HEK293 (cell line): ENCODE measurements around the gene PRRT1B.
A peak's percentile ranks its signal among the peaks of the same experiment; 100 is the strongest.

Experiments
- CTCF ChIA-PET: fragments of 350-600 bp; formaldehyde crosslinking; extraction: SDS; loops from one replicate; lab custom pipeline; 2021; ENCODE audit warnings: antibody characterized with exemption; lab: Yijun Ruan, JAX
- POLR2A ChIA-PET: fragments of 300-600 bp; formaldehyde crosslinking; extraction: SDS; loops from one replicate; lab custom pipeline; 2020; ENCODE audit warnings: antibody characterized with exemption, inconsistent platforms; lab: Yijun Ruan, JAX
- H3K27ac ChIP-seq: fragments of 200-500 bp; sonication (Bioruptor generic); 2 replicates; pipeline ENCODE4 v1.5.1; 2014; ENCODE audit warnings: low read depth, low read length, control low read depth, inconsistent platforms; ENCODE audit errors: extremely low read depth
- H3K36me3 ChIP-seq, 2 experiments: fragments of 200-500 bp in 1 of 2; sonication (Bioruptor generic) in 1 of 2; 1 replicate in 1 of 2; 2 replicates in 1 of 2; pipeline ENCODE4 v1.5.1; 2014 to 2017; ENCODE audit warnings: inconsistent platforms in 2 of 2, low read length in 2 of 2; ENCODE audit not compliant: control insufficient read depth in 2 of 2, insufficient read depth in 1 of 2
- H3K4me1 ChIP-seq: fragments of 200-500 bp; sonication (Bioruptor generic); 2 replicates; pipeline ENCODE4 v1.5.1; 2014; ENCODE audit warnings: mild to moderate bottlenecking, low read length, inconsistent platforms; ENCODE audit not compliant: control insufficient read depth, insufficient read depth
- H3K4me3 ChIP-seq: 2 replicates; pipeline ENCODE4 v1.5.1; 2011; ENCODE audit warnings: low read depth, mild to moderate bottlenecking, control low read depth, low read length, moderate library complexity
- H3K9me3 ChIP-seq: fragments of 200-500 bp; sonication (Bioruptor generic); 2 replicates; pipeline ENCODE4 v1.5.1; 2014; ENCODE audit warnings: low read depth, low read length, inconsistent platforms; ENCODE audit not compliant: control insufficient read depth, insufficient read depth
- FEZF1 ChIP-seq: fragments of 450-650 bp; formaldehyde crosslinking; IDR thresholded peaks from 2 replicates; pipeline ENCODE4 v1.5.1; 2016; ENCODE audit warnings: missing biosample characterization, missing genetic modification characterization
- GLIS1 ChIP-seq: fragments of 450-650 bp; formaldehyde crosslinking; IDR thresholded peaks from 2 replicates; pipeline ENCODE4 v1.5.1; 2016; ENCODE audit warnings: missing biosample characterization, missing genetic modification characterization
- IKZF3 ChIP-seq: fragments of 450-650 bp; IDR thresholded peaks from 2 replicates; pipeline ENCODE4 v1.5.0; 2018; ENCODE audit warnings: missing biosample characterization, mild to moderate bottlenecking, missing genetic modification characterization, moderate library complexity
- RBAK ChIP-seq: fragments of 450-650 bp; formaldehyde crosslinking; IDR thresholded peaks from 2 replicates; pipeline ENCODE4 v1.5.1; 2016; ENCODE audit warnings: missing biosample characterization, missing genetic modification characterization
- ZBTB1 ChIP-seq: fragments of 450-650 bp; formaldehyde crosslinking; IDR thresholded peaks from 2 replicates; pipeline ENCODE4 v1.5.1; 2016; ENCODE audit warnings: missing biosample characterization, missing genetic modification characterization
- ZNF146 ChIP-seq: fragments of 450-650 bp; formaldehyde crosslinking; IDR thresholded peaks from 2 replicates; pipeline ENCODE4 v1.5.1; 2016; ENCODE audit warnings: missing biosample characterization, missing genetic modification characterization
- ZNF157 ChIP-seq: fragments of 450-650 bp; formaldehyde crosslinking; IDR thresholded peaks from 2 replicates; pipeline ENCODE4 v1.5.1; 2016; ENCODE audit warnings: missing biosample characterization, missing genetic modification characterization
- ZNF24 ChIP-seq: fragments of 450-650 bp; formaldehyde crosslinking; IDR thresholded peaks from 2 replicates; pipeline ENCODE4 v1.5.1; 2016; ENCODE audit warnings: missing biosample characterization, missing genetic modification characterization
- ZNF266 ChIP-seq: fragments of 450-650 bp; formaldehyde crosslinking; IDR thresholded peaks from 2 replicates; pipeline ENCODE4 v1.5.1; 2016; ENCODE audit warnings: missing biosample characterization, missing genetic modification characterization, low read depth
- ZNF362 ChIP-seq: fragments of 450-650 bp; formaldehyde crosslinking; IDR thresholded peaks from 2 replicates; pipeline ENCODE4 v1.5.1; 2016; ENCODE audit warnings: missing biosample characterization, missing genetic modification characterization
- ZNF391 ChIP-seq: fragments of 450-650 bp; formaldehyde crosslinking; IDR thresholded peaks from 2 replicates; pipeline ENCODE4 v1.5.1; 2016; ENCODE audit warnings: low read depth, missing biosample characterization, missing genetic modification characterization, borderline replicate concordance
- ZNF416 ChIP-seq: fragments of 450-650 bp; formaldehyde crosslinking; IDR thresholded peaks from 2 replicates; pipeline ENCODE4 v1.5.1; 2016; ENCODE audit warnings: missing biosample characterization, missing genetic modification characterization
- ZNF548 ChIP-seq: fragments of 450-650 bp; formaldehyde crosslinking; IDR thresholded peaks from 2 replicates; pipeline ENCODE4 v1.5.1; 2016; ENCODE audit warnings: missing biosample characterization, missing genetic modification characterization
- ZNF560 ChIP-seq: fragments of 450-650 bp; formaldehyde crosslinking; IDR thresholded peaks from 2 replicates; pipeline ENCODE4 v1.5.1; 2017; ENCODE audit warnings: missing biosample characterization, missing genetic modification characterization, borderline replicate concordance
- ZNF624 ChIP-seq: fragments of 450-650 bp; formaldehyde crosslinking; IDR thresholded peaks from 2 replicates; pipeline ENCODE4 v1.5.1; 2017; ENCODE audit warnings: missing biosample characterization, missing genetic modification characterization
- ZNF629 ChIP-seq: fragments of 450-650 bp; formaldehyde crosslinking; IDR thresholded peaks from 2 replicates; pipeline ENCODE4 v1.5.1; 2017; ENCODE audit warnings: missing biosample characterization, missing genetic modification characterization
- ZNF768 ChIP-seq: fragments of 450-650 bp; formaldehyde crosslinking; IDR thresholded peaks from 2 replicates; pipeline ENCODE4 v1.5.1; 2018; ENCODE audit warnings: missing biosample characterization, mild to moderate bottlenecking, missing genetic modification characterization
- ZNF791 ChIP-seq: fragments of 450-650 bp; formaldehyde crosslinking; IDR thresholded peaks from 2 replicates; pipeline ENCODE4 v1.5.1; 2016; ENCODE audit warnings: missing biosample characterization, missing genetic modification characterization
- TF ChIP-seq, protein P1 (sequence below): fragments of 450-650 bp; formaldehyde crosslinking; IDR thresholded peaks from 2 replicates; pipeline ENCODE4 v1.5.1; 2016; ENCODE audit warnings: missing biosample characterization, missing genetic modification characterization
- TF ChIP-seq, protein P2 (sequence below): fragments of 450-650 bp; formaldehyde crosslinking; IDR thresholded peaks from 2 replicates; pipeline ENCODE4 v1.5.1; 2016; ENCODE audit warnings: missing biosample characterization, missing genetic modification characterization

The PRRT1B gene

GRCh38 chr9:131580358-131580757 lies 35.0 kb downstream of the PRRT1B start:
- no peaks in the 10 kb centered on the region for H3K4me1 ChIP-seq
- POLR2A ChIA-PET: no interaction called here
- H3K36me3 ChIP-seq: peaks cover 0 to 68% of the 10 kb centered on the region in 2 experiments; a peak in 2 of 3 replicates
- CTCF ChIA-PET: interaction anchor here (0.6 to 1.1 kb wide), 3 partner anchors 22 to 172 kb away, joined by 3 to 7 read pairs (median 4); no protein-coding TSS in a partner anchor
- H3K9me3 ChIP-seq: no peaks in the 10 kb centered on the region
- TF ChIP-seq ZNF146 (no peak), ZNF629 (tag by site-specific recombination) (no peak), ZNF548 (no peak)
- TF ChIP-seq, protein P1, sequence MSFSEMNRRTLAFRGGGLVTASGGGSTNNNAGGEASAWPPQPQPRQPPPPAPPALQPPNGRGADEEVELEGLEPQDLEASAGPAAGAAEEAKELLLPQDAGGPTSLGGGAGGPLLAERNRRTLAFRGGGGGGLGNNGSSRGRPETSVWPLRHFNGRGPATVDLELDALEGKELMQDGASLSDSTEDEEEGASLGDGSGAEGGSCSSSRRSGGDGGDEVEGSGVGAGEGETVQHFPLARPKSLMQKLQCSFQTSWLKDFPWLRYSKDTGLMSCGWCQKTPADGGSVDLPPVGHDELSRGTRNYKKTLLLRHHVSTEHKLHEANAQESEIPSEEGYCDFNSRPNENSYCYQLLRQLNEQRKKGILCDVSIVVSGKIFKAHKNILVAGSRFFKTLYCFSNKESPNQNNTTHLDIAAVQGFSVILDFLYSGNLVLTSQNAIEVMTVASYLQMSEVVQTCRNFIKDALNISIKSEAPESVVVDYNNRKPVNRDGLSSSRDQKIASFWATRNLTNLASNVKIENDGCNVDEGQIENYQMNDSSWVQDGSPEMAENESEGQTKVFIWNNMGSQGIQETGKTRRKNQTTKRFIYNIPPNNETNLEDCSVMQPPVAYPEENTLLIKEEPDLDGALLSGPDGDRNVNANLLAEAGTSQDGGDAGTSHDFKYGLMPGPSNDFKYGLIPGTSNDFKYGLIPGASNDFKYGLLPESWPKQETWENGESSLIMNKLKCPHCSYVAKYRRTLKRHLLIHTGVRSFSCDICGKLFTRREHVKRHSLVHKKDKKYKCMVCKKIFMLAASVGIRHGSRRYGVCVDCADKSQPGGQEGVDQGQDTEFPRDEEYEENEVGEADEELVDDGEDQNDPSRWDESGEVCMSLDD (tag by site-specific recombination): no peak
- TF ChIP-seq, all 188 proteins: peak for 0
- no peak overlapping the region for H3K27ac ChIP-seq
- H3K4me3 ChIP-seq: no peak overlapping the region

- no peak overlapping the region for H3K27ac ChIP-seq
- no peaks in the 10 kb centered on the region for H3K9me3 ChIP-seq
- peaks cover 0 to 69% of the 10 kb centered on the region in 2 experiments; a peak in 2 of 3 replicates for H3K36me3 ChIP-seq
- no peak overlapping the region for H3K4me3 ChIP-seq
- POLR2A ChIA-PET: no interaction called here
- no peak for TF ChIP-seq ZNF391
- no peaks in the 10 kb centered on the region for H3K4me1 ChIP-seq
- CTCF ChIA-PET: no interaction called here
Measured at GRCh38 chr9:131582056-131582455, 36.7 kb downstream of the PRRT1B start.

DNA sequence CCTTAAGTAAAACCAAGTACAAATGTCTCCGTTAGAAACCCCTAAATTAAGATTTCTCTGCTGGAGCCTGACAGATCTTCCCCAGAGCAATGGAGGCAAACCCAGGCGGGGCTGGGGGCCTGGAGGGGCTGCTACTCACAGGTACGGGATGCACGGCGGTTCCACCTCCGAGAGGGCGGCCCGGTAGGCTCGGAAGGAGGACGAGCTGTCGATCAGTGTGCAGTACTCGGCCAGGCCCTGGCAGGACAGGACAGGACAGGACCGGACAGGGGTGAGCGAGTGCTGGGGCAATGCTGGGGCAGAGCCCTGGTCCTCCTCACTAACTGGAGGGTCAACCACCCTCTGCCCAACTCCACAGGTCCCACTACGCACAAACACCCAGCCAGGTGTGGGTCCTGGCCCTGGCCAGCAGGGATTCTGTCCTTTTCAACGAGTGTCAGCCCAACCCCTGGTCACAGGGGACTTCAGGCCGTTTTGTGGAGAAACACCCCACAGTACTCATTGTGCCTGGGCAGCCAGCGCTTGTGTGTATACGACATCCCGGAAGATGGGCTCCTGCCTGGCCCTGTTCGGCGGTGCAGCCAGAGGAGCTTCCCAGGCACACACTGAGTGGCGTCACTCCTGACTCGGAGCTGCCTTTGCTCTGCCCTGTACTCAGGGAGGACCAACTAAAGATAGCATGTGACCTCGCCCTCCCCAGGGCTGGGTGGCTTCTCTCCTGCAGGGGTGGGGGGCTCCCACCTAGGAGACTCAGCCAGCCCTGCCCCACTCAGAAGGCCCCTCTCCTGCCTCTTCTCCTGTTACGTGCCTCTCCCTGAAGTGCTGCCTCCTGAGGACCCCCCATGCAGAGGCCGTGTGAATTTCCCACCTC lies 37.4 kb downstream of the PRRT1B start:
- POLR2A ChIA-PET: no interaction called here

DNA sequence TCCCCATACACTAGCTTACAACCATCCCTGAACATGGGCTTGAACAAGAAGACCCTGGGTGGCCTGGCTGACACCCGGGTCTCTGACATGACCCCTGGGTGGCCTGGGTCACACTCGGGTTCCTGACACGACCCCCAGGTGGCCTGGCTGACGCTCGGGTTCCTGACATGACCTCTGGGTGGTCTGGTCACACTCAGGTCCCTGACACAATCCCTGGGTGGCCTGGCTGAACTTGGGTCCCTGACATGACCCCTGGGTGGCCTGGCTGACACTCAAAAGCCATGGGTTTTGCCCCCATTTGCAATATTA lies 38.0 kb downstream of the PRRT1B start:
- TF ChIP-seq ZNF24 (tag by site-specific recombination): no peak
- no peak for TF ChIP-seq IKZF3 (tag by site-specific recombination)
- TF ChIP-seq RBAK: no peak
- no peak for TF ChIP-seq ZNF266 (tag by site-specific recombination)
- no peak for TF ChIP-seq ZNF416 (tag by site-specific recombination)
- TF ChIP-seq, protein P2, sequence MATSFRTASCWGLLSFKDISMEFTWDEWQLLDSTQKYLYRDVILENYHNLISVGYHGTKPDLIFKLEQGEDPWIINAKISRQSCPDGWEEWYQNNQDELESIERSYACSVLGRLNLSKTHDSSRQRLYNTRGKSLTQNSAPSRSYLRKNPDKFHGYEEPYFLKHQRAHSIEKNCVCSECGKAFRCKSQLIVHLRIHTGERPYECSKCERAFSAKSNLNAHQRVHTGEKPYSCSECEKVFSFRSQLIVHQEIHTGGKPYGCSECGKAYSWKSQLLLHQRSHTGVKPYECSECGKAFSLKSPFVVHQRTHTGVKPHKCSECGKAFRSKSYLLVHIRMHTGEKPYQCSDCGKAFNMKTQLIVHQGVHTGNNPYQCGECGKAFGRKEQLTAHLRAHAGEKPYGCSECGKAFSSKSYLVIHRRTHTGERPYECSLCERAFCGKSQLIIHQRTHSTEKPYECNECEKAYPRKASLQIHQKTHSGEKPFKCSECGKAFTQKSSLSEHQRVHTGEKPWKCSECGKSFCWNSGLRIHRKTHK (tag by site-specific recombination): no peak
- no peak for TF ChIP-seq ZNF768 (tag by site-specific recombination)
- TF ChIP-seq ZNF791 (tag by site-specific recombination): no peak
- no peak for TF ChIP-seq FEZF1 (tag by site-specific recombination)
- no peak for TF ChIP-seq ZNF362 (tag by site-specific recombination)
- no peak for TF ChIP-seq ZBTB1 (tag by site-specific recombination)
- TF ChIP-seq ZNF157 (tag by site-specific recombination): no peak
- no peak for TF ChIP-seq ZNF560 (tag by site-specific recombination)
- POLR2A ChIA-PET: no interaction called here
- peaks cover 0 to 69% of the 10 kb centered on the region in 2 experiments; a peak in 2 of 3 replicates for H3K36me3 ChIP-seq
- H3K27ac ChIP-seq: no peak overlapping the region
- H3K4me3 ChIP-seq: no peak overlapping the region
- no peaks in the 10 kb centered on the region for H3K9me3 ChIP-seq
- CTCF ChIA-PET: no interaction called here
- H3K4me1 ChIP-seq: no peaks in the 10 kb centered on the region

More for the DNA sequence above, 37.4 kb downstream of the PRRT1B start:
- Histone ChIP-seq H3K9me3 (no peaks in the 10 kb centered on the region), H3K4me3 (no peak overlapping the region), H3K27ac (no peak overlapping the region), H3K36me3 (peaks cover 0 to 70% of the 10 kb centered on the region in 2 experiments; a peak in 2 of 3 replicates)
- CTCF ChIA-PET: no interaction called here
- peak; percentile 67 for TF ChIP-seq GLIS1
- no peak for TF ChIP-seq ZNF624
- TF ChIP-seq, all 188 proteins: peak for 1
- H3K4me1 ChIP-seq: no peaks in the 10 kb centered on the region
